HG03439 (cell line): ENCODE measurements around the gene GPR83.
"Not testable (repeated sequence)": the region's sequence is repeated elsewhere in the genome, so short reads cannot be mapped to it uniquely, and the experiment has no call there.

Experiments
- ATAC-seq: cut with Tn5 transposase; IDR thresholded peaks from one replicate; pipeline ENCODE4 v1.9.1; 2021; ENCODE audit warnings: mild to moderate bottlenecking, moderate library complexity; ENCODE audit not compliant: unreplicated experiment

Gene GPR83

GRCh38 chr11:94400839-94401772 lies at the start of gene GPR83:
GPR83 (minus strand) TSS chr11:94401419; CDS start chr11:94401247, 172 bp downstream.
- ATAC-seq: no peak

- ATAC-seq: no peak
Measured at GRCh38 chr11:94450048-94450447, 48.8 kb upstream of the GPR83 start.

DNA sequence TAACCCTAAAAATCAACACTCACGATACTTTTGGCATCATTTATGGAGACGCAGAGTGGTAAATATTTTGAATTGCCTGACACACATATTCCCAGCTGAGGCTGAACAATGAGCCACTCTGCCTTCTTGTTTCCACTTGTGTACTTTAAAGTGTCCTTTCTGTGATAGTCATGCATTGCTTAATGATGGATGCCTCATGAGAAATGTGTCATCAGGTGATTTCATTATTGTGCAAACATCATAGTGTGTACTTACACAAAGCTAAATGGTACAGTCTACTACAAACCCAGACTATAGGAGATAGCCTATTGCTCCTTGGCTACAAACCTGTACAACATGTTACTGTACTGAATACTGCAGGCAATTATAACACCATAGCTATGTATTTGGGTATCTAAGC lies 48.2 kb upstream of the GPR83 start:
- ATAC-seq: no peak

GRCh38 chr11:94449029-94449428 lies 47.8 kb upstream of the GPR83 start:
- no peak for ATAC-seq

GRCh38 chr11:94447149-94447548 lies 45.9 kb upstream of the GPR83 start:
- ATAC-seq: no peak

DNA sequence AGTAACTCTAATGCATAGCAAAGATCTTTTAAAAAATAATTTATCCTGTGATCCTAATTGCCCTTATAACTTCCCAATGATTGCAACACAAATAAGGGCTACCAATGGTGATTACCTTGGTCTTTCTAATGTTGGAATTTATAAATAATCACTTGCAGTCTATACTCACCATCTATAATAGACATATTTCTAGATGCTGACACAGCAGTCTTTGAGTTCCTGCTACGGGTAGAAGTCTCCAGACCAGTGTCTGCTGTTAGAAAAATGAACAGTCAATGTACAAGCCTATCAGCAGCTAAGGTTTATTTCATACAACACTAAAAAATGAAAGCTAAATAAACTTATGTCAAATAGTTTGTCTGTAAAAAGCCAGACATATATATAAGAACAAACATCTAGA lies 44.4 kb upstream of the GPR83 start:
- ATAC-seq: no peak

- no peak for ATAC-seq
Measured at GRCh38 chr11:94433049-94433448, 31.8 kb upstream of the GPR83 start.

GRCh38 chr11:94424662-94425061 lies 23.4 kb upstream of the GPR83 start:
- ATAC-seq: no peak

DNA sequence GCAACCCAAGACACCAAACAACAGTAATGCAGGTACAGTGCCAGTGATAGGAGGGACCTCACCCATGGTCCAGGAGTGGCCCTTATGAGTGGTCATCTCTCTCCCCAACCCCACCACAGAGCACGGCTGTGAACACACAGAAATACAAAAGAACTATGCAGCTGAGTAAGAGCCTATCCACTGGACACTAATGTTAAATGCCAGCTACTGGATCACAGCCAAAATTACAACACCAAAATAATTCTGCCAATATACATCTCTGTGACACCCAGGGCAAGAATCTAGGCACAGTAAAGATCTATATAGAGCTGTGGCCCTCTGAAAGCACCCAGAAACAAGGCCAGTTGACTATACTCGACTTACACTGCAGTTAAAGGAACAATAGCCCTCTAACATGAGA lies 22.8 kb upstream of the GPR83 start:
- no peak for ATAC-seq

DNA sequence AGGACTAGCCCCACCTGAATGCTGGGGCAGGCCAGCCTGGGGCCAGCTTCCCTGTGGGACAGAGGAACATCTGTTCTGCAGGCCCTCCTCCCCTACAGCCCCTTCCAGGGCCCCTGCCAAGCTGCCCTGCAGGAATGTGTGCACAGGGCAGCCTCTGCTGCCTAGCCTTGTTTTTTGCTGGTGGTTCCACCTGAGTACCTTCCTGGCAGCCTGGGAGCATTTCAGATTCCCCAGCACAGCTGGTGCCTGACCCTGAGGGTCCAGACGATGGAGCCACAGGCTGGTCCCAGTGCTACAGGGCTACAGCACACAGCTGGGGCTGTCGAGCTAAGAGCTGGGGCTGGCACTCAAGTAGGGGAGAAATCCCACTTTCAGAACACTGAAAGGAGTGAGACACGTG lies 22.3 kb upstream of the GPR83 start:
- no peak for ATAC-seq

DNA sequence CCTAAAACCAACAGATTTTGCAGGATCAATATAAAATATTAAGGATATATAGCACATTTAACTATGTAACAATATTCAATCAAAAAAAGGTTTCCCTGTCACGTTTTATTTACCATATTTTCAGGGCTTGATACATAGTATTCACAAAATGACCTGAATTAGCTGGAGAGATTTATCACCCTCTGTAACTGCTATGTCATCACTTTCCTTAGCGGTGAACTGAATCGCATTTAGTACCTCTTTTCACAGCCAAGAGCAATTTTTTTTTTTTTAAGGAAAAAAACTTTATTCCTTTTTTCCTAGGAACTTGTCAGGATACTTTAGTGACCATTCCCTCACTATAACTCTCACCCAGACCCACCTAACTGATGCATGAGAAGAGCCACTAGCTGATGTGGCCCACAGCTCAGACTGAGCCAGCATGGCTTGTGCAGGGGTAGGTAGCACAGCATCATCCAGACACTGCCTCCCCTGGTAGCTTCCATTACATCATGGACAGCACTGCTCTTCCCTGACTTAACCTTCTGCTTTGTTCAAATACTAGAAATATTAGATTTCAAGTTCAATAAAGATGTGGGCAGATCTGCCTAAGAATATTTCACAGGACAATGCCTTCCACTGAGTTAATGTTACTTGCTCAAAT lies 17.0 kb upstream of the GPR83 start:
- no peak for ATAC-seq

- no peak for ATAC-seq
Measured at GRCh38 chr11:94417386-94417987, 16.3 kb upstream of the GPR83 start.

DNA sequence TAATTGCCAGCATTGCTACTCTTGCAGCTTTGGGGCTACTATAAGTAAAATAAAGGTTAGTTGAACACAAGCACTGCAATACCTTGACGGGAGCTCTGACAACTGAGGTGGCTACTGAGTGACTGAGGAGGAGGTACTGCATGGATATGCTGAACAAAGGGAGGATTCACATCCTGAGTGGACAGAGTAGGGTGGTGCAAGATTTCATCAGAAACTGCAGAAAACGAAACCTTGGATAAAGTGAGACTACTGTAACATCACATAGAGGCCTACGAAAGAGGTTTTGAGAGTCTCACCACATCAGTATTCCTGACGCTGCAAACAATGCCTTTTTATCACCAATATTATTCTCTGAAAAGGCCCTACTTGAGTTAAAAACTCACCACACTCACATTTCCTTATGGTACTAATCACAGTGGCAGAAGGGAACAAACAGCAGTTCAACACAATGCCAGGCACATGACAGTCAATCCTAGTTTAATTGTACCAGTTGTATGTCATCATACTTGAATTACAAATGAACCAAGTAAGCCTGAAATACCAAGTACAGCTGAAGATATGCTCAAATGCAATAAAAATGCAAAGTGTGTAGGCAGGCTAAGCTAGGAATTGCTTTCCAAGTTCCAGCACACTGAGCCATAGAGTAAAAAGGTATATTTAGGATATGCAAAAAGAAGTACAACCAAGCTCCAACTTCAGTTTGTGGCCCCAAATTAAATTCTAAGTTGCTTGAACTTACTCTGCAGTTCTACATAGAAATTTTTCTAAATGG lies 4.0 kb upstream of the GPR83 start:
- ATAC-seq: no peak

DNA sequence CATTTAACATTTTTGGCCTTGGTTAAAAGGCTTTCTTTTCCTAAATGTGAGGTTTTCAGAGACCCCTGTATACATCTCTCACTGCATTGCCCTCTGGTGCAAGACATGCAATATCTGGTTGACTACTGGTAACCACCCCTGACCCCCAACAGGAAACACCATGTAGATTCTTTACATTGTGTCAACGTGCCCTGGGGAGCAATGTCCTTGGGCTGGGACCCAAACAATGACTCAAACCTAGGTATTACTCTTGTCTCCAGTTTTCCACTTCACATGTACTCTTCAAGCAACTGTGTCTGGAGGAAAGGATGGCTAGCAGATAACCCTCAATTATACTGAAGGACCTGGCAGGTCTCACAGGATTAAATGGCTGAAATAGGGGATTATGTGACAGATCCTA lies 1.1 kb upstream of the GPR83 start:
- no peak for ATAC-seq

DNA sequence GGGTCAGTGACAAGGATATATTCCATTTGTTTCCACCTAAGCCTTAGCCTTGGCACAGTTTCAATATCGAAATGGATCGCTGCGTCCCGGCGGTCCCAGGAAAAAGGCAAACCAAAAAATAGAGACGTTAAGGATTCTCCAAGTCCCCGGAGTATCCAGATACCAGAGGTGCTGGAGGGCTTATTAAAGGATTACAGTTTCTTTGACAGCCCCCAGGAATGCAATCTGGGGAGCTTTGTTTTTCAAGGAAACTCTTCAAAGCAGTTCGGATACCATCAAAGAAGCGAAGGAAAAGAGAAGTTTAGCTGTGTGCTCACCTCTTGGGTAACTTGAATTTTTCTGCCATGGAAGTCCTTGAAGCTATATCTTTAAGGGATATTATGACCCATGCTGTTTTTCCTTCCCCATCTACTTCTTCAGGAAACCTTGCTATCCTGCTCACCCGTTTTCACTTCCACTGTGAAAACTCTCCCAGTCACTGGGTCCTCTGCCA lies 600 bp upstream of the GPR83 start:
- ATAC-seq: no peak

GRCh38 chr11:94400457-94400838 lies 771 bp downstream of the GPR83 start:
- no peak for ATAC-seq

DNA sequence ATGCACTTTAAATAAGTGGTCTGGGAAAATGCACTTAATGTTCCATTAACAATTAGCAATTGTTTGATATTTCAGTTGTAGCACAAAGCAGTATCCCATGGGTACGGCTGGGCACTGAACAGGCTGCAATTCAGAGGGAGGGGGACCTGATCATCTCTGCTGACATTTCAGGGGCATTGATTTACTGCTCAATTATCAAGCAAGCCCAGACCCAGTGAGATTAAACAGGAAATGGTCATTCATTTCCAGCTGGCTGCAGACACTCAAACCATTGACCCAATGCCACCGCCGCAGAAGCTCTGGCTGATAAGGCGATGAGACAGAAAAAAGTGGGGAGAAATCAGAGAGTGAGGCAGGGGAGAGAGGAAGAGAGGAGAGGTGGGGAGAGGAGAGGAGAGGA lies 1.2 kb downstream of the GPR83 start:
- ATAC-seq: no peak

DNA sequence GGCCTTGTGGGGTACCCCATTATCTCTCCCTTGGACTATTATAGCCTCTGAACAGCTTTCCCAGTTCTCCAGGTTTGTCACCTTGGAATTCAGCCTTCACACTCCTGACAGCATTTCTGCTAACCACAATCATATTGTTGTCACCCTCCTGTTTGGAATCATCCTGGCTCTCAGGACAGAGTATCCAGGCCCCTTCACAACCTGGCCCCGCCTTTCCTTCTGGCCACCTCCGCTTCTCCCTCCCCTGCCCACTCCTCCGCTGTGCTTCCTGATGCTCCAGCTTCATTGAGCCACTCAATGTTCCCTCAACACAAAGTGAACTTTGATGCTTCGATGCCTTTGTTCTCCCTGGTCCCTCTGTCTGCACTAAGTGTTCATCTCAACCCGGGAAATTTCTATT lies 3.1 kb downstream of the GPR83 start:
- no peak for ATAC-seq

GRCh38 chr11:94396282-94396681 lies 4.9 kb downstream of the GPR83 start:
- ATAC-seq: no peak

GRCh38 chr11:94391937-94392336 lies 9.3 kb downstream of the GPR83 start:
- not testable (repeated sequence) for ATAC-seq

DNA sequence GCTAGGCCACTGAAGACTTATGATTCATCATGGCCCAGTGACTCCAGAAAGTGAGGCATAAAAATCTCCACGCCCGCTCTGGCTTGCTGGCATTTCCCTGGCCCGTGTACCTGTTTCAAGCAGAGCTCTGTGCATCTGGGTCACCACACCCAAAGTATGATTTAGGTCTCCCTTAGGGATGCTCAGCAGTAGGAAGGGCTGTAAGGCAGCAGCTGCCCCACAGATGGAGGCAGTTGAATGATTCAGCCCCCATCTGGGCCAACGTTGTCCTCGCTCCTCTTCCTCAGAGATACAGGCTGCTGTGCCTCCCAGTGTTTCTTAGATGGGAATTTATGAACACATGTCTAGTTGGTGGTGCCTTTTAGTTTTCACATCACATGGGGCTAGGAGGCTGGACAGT lies 21.6 kb downstream of the GPR83 start:
- ATAC-seq: no peak
